Activated naive CD4-positive, alpha-beta T cell treated with anti-CD3 and anti-CD28 coated beads for 36 hours (primary cell): ENCODE results near the gene HTN3. TPM values are rescaled to one million over a fixed set of nuclear protein-coding genes. Genes with fewer than 3 reads are reported as not detected.
"Not testable (repeated sequence)": the region's sequence is repeated elsewhere in the genome, so short reads cannot be mapped to it uniquely, and the experiment has no call there.

Source experiments
- CTCF ChIA-PET: fragments of 350-600 bp; sonication (Branson Sonifier 250); formaldehyde crosslinking; loops from one replicate; lab custom pipeline; 2021; ENCODE audit warnings: antibody characterized with exemption; lab: Charles Lee
- DNase-seq: peaks from one replicate; pipeline ENCODE4 v3.0.0-alpha.2; 2020
- H3K27ac Mint-ChIP-seq: one replicate; pipeline ENCODE4 v1.8.0; 2021; ENCODE audit warnings: mild to moderate bottlenecking, mixed read lengths
- H3K27me3 Mint-ChIP-seq: one replicate; pipeline ENCODE4 v1.8.0; 2021; ENCODE audit warnings: low read depth, mixed read lengths
- H3K36me3 Mint-ChIP-seq: one replicate; pipeline ENCODE4 v1.8.0; 2021; ENCODE audit warnings: low read depth, mixed read lengths
- H3K4me1 Mint-ChIP-seq: one replicate; pipeline ENCODE4 v1.8.0; 2021; ENCODE audit warnings: low read depth, mixed read lengths
- H3K4me3 Mint-ChIP-seq: one replicate; pipeline ENCODE4 v1.8.0; 2021; ENCODE audit warnings: mild to moderate bottlenecking, moderate library complexity, mixed read lengths
- H3K9me3 Mint-ChIP-seq: one replicate; pipeline ENCODE4 v1.8.0; 2021; ENCODE audit warnings: mixed read lengths
- intact Hi-C: fragments of 100-400 bp; cut with micrococcal nuclease; formaldehyde crosslinking; loops from one replicate; pipeline ENCODE4 v1.15.1; 2023
- total RNA-seq, 2 experiments: library from RNA; stranded (reverse); gene quantifications; one replicate each; pipeline ENCODE4 v1.2.3, GENCODE V29; 2021

The HTN3 gene
- not detected for total RNA-seq

- H3K27me3 Mint-ChIP-seq, DNase-seq, H3K4me1 Mint-ChIP-seq, H3K4me3 Mint-ChIP-seq, H3K36me3 Mint-ChIP-seq, intact Hi-C loops, H3K9me3 Mint-ChIP-seq, H3K27ac Mint-ChIP-seq: not testable (repeated sequence)
- CTCF ChIA-PET = interaction anchor here (0.6 kb wide), 1 partner anchor 155 kb away, joined by 3 read pairs; no protein-coding TSS in a partner anchor
Observed at GRCh38 chr4:70028159-70028558, at the start of gene HTN3. Gene HTN3 (plus strand): TSS chr4:70028459. CDS start chr4:70030741, 2,282 bp downstream.

DNA sequence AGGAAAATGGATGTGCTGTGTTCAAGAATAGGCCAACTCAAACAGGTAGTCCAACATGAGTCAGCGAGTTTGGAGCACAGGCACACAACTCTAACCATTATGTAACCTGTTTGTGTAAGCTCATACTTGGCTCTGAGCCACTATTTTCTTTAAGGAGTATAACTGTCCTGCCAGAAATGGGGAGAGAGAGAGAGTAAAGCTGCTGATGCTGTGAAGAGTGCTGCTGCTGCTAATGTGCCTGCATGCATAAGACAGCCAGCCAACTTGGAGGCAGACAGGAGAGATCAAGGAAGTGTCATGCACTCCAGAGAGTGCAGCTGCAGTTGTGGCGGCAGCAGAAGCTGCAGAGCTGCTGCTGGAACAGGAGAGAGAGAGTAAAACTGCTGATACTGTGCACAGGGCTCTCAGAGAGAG lies 44.2 kb upstream of the HTN3 start:
- intact Hi-C loops = no loop called here
- no peaks in the 10 kb centered on the region for H3K27me3 Mint-ChIP-seq
- DNase-seq = no peak
- no peaks in the 10 kb centered on the region for H3K9me3 Mint-ChIP-seq
- no peak overlapping the region for H3K4me3 Mint-ChIP-seq
- H3K36me3 Mint-ChIP-seq = no peaks in the 10 kb centered on the region
- no peak overlapping the region for H3K27ac Mint-ChIP-seq
- CTCF ChIA-PET = interaction anchor here (0.5 kb wide), 1 partner anchor 86 kb away, joined by 8 read pairs; no protein-coding TSS in a partner anchor
- H3K4me1 Mint-ChIP-seq = no peaks in the 10 kb centered on the region

GRCh38 chr4:69986663-69987062 lies 41.6 kb upstream of the HTN3 start:
- Mint-ChIP-seq H3K4me3 (no peak overlapping the region), H3K27ac (no peak overlapping the region), H3K27me3 (no peaks in the 10 kb centered on the region), H3K9me3 (no peaks in the 10 kb centered on the region), H3K4me1 (no peaks in the 10 kb centered on the region), H3K36me3 (no peaks in the 10 kb centered on the region)
- intact Hi-C loops = no loop called here
- CTCF ChIA-PET = no interaction called here
- no peak for DNase-seq

GRCh38 chr4:69991016-69991415 lies 37.2 kb upstream of the HTN3 start:
- CTCF ChIA-PET = no interaction called here
- Mint-ChIP-seq H3K27ac (no peak overlapping the region), H3K4me3 (no peak overlapping the region)

GRCh38 chr4:69994782-69995181 lies 33.5 kb upstream of the HTN3 start:
- H3K27ac Mint-ChIP-seq = no peak overlapping the region
- no peak overlapping the region for H3K4me3 Mint-ChIP-seq
- H3K4me1 Mint-ChIP-seq = no peaks in the 10 kb centered on the region
- no peaks in the 10 kb centered on the region for H3K9me3 Mint-ChIP-seq
- intact Hi-C loops = no loop called here
- CTCF ChIA-PET = no interaction called here
- no peaks in the 10 kb centered on the region for H3K36me3 Mint-ChIP-seq
- peaks cover 1% of the 10 kb centered on the region for H3K27me3 Mint-ChIP-seq
- no peak for DNase-seq

More at GRCh38 chr4:69991016-69991415, 37.2 kb upstream of the HTN3 start:
- Mint-ChIP-seq H3K36me3 (no peaks in the 10 kb centered on the region), H3K27me3 (no peaks in the 10 kb centered on the region), H3K9me3 (no peaks in the 10 kb centered on the region), H3K4me1 (no peaks in the 10 kb centered on the region)
- intact Hi-C loops = no loop called here
- no peak for DNase-seq

DNA sequence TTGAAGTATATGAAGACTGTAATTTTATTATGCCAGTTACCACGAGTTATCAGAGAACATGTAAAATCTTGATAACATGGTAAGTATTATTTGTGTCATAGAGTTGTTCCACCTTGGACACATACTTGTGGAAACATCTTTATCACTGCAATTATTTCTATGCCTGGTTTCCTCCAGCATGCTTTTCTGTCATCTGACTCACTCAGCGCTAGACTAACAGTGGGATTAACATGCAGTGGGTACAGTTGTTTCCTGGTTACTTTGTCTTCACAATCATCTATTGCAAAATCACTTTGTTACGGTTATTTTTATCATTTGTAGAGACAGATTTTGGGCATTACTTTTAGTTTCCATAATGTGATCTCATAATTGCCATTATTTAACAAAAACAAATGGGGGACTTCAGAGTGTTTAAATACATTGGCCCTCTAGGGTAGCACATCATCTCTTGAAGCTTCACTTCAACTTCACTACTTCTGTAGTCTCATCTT lies 32.7 kb upstream of the HTN3 start, which contains the start of gene STATH:
TSS of gene STATH (plus strand) at position 441 of the 491 bp plus-strand sequence. CDS start 2,472 bp downstream, outside the sequence.
- Mint-ChIP-seq H3K4me3 (no peak within 1 kb of the TSS), H3K36me3 (no peaks in the 10 kb centered on the region), H3K4me1 (no peaks in the 10 kb centered on the region), H3K27ac (no peak within 1 kb of the TSS), H3K27me3 (peaks cover 2% of the 10 kb centered on the region), H3K9me3 (no peaks in the 10 kb centered on the region)
- DNase-seq = no peak
- intact Hi-C loops = no loop called here
- CTCF ChIA-PET = no interaction called here

GRCh38 chr4:69999420-69999819 lies 28.8 kb upstream of the HTN3 start:
- H3K36me3 Mint-ChIP-seq = no peaks in the 10 kb centered on the region
- intact Hi-C loops = no loop called here
- H3K27me3 Mint-ChIP-seq = peaks cover 2% of the 10 kb centered on the region
- CTCF ChIA-PET = no interaction called here
- H3K9me3 Mint-ChIP-seq = no peaks in the 10 kb centered on the region
- no peaks in the 10 kb centered on the region for H3K4me1 Mint-ChIP-seq
- DNase-seq = no peak
- no peak overlapping the region for H3K27ac Mint-ChIP-seq
- H3K4me3 Mint-ChIP-seq = no peak overlapping the region

DNA sequence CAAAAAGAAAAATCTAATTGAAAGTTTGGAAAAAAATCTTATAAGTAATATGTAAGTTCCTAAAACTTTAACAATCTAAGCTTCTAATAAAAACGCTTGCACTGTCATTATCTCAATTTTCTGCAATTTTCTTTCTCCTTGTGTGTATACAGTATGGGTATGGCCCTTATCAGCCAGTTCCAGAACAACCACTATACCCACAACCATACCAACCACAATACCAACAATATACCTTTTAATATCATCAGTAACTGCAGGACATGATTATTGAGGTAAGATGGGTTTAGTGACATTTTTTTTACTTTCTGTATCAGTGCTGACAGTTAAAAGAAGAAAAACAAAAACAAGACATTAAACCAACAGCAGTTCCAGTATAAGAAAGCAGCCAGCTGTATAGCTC lies 27.5 kb upstream of the HTN3 start:
- intact Hi-C loops = no loop called here
- Mint-ChIP-seq H3K27ac (no peak overlapping the region), H3K4me1 (no peaks in the 10 kb centered on the region), H3K4me3 (no peak overlapping the region), H3K9me3 (no peaks in the 10 kb centered on the region), H3K36me3 (no peaks in the 10 kb centered on the region), H3K27me3 (peaks cover 2% of the 10 kb centered on the region)
- CTCF ChIA-PET = no interaction called here
- no peak for DNase-seq

DNA sequence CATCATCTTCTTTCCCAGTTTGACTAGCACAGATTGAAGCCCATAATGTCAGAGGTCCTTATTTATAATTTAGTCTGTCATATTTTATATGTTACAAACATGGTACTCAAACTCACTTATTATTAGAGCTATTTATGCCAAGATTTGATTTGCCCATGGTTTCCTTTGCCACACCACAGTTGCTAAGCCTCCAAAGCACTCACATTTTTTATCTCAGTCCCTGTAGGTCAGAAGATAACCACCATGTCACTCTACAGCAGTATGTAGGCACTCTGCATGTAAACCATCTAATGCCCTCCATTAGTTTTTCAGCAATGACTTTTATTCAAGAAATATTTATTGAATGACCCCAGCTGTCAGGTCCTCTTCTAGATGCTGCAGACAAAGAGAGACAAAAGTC lies 25.8 kb upstream of the HTN3 start:
- no peaks in the 10 kb centered on the region for H3K4me1 Mint-ChIP-seq
- intact Hi-C loops = no loop called here

GRCh38 chr4:70008771-70009170 lies 19.5 kb upstream of the HTN3 start:
- Mint-ChIP-seq H3K36me3 (no peaks in the 10 kb centered on the region), H3K4me1 (no peaks in the 10 kb centered on the region), H3K9me3 (no peaks in the 10 kb centered on the region), H3K27ac (no peak overlapping the region), H3K27me3 (no peaks in the 10 kb centered on the region), H3K4me3 (no peak overlapping the region)
- no peak for DNase-seq
- intact Hi-C loops = no loop called here
- CTCF ChIA-PET = no interaction called here

More for the DNA sequence above, 25.8 kb upstream of the HTN3 start:
- no peaks in the 10 kb centered on the region for H3K36me3 Mint-ChIP-seq
- peaks cover 2% of the 10 kb centered on the region for H3K27me3 Mint-ChIP-seq
- no peak overlapping the region for H3K27ac Mint-ChIP-seq
- CTCF ChIA-PET = no interaction called here
- H3K9me3 Mint-ChIP-seq = no peaks in the 10 kb centered on the region
- DNase-seq = no peak
- H3K4me3 Mint-ChIP-seq = no peak overlapping the region

- not testable (repeated sequence) for H3K4me3 Mint-ChIP-seq
Observed at GRCh38 chr4:70019006-70019405, 9.3 kb upstream of the HTN3 start.

GRCh38 chr4:70023218-70023617 lies 5.0 kb upstream of the HTN3 start:
- Mint-ChIP-seq H3K4me1 (no peaks in the 10 kb centered on the region), H3K27me3 (no peaks in the 10 kb centered on the region), H3K4me3 (no peak overlapping the region), H3K9me3 (no peaks in the 10 kb centered on the region), H3K36me3 (no peaks in the 10 kb centered on the region), H3K27ac (no peak overlapping the region)
- no peak for DNase-seq
- CTCF ChIA-PET = no interaction called here
- intact Hi-C loops = no loop called here

More at GRCh38 chr4:70019006-70019405, 9.3 kb upstream of the HTN3 start:
- H3K36me3 Mint-ChIP-seq, H3K27ac Mint-ChIP-seq, CTCF ChIA-PET, H3K27me3 Mint-ChIP-seq, H3K4me1 Mint-ChIP-seq, H3K9me3 Mint-ChIP-seq, DNase-seq, intact Hi-C loops: not testable (repeated sequence)

GRCh38 chr4:70027011-70027410 lies 1.2 kb upstream of the HTN3 start:
- no peak overlapping the region for H3K27ac Mint-ChIP-seq
- H3K27me3 Mint-ChIP-seq = no peaks in the 10 kb centered on the region
- intact Hi-C loops = no loop called here
- H3K4me3 Mint-ChIP-seq = no peak overlapping the region
- H3K4me1 Mint-ChIP-seq = no peaks in the 10 kb centered on the region
- H3K9me3 Mint-ChIP-seq = no peaks in the 10 kb centered on the region
- no peak for DNase-seq
- H3K36me3 Mint-ChIP-seq = no peaks in the 10 kb centered on the region
- CTCF ChIA-PET = no interaction called here
